Mesenchymal stem cell (in vitro differentiated cells and primary cell): ENCODE data around the gene IL1RAPL2.
"Not testable (repeated sequence)": the region's sequence is repeated elsewhere in the genome, so short reads cannot be mapped to it uniquely, and the experiment has no call there.

Experiments
- DNase-seq: peaks from one replicate; pipeline ENCODE4 v3.0.0-alpha.2; 2013
- H2AFZ ChIP-seq: one replicate; pipeline ENCODE4 v1.6.1; 2013; ENCODE audit warnings: low read depth, mild to moderate bottlenecking, control low read depth, inconsistent platforms, low read length, moderate library complexity
- H2AK5ac ChIP-seq: 2 replicates; pipeline ENCODE4 v1.6.1; 2013; ENCODE audit warnings: low read length, moderate library complexity, mild to moderate bottlenecking, inconsistent platforms; ENCODE audit not compliant: severe bottlenecking
- H2BK120ac ChIP-seq: one replicate; pipeline ENCODE4 v1.6.1; 2013; ENCODE audit warnings: low read depth, mild to moderate bottlenecking, inconsistent platforms, low read length, moderate library complexity
- H2BK12ac ChIP-seq, 2 experiments: one replicate each; pipeline ENCODE4 v1.6.1; 2013; ENCODE audit warnings: inconsistent platforms in 2 of 2, low read length in 2 of 2, mild to moderate bottlenecking in 2 of 2, moderate library complexity in 2 of 2, control low read depth in 1 of 2
- H2BK15ac ChIP-seq: one replicate; pipeline ENCODE4 v1.6.1; 2013; ENCODE audit warnings: mild to moderate bottlenecking, low read depth, inconsistent platforms; ENCODE audit not compliant: poor library complexity, severe bottlenecking
- H2BK5ac ChIP-seq: 2 replicates; pipeline ENCODE4 v1.6.1; 2013; ENCODE audit warnings: low read depth, mild to moderate bottlenecking, low read length, control low read depth, inconsistent platforms; ENCODE audit not compliant: poor library complexity, severe bottlenecking
- H3K14ac ChIP-seq, 2 experiments: one replicate each; pipeline ENCODE4 v1.6.1; 2013; ENCODE audit warnings: inconsistent platforms in 2 of 2, low read length in 2 of 2, control low read depth in 1 of 2, mild to moderate bottlenecking in 1 of 2, moderate library complexity in 1 of 2
- H3K18ac ChIP-seq, 2 experiments: one replicate each; pipeline ENCODE4 v1.6.1; 2013; ENCODE audit warnings: inconsistent platforms in 2 of 2, low read length in 2 of 2, control low read depth in 1 of 2, low read depth in 1 of 2, mild to moderate bottlenecking in 1 of 2
- H3K23ac ChIP-seq, 2 experiments: one replicate each; pipeline ENCODE4 v1.6.1; 2013; ENCODE audit warnings: inconsistent platforms in 2 of 2, low read length in 2 of 2, mild to moderate bottlenecking in 2 of 2, moderate library complexity in 2 of 2, control low read depth in 1 of 2
- H3K27ac ChIP-seq: 2 replicates; pipeline ENCODE4 v1.5.1; 2013; ENCODE audit warnings: mild to moderate bottlenecking, moderate library complexity, low read length, control low read depth, inconsistent platforms; ENCODE audit not compliant: poor library complexity, severe bottlenecking
- H3K27me3 ChIP-seq, 2 experiments: 2 replicates each; pipeline versions ENCODE4 v1.6.1 to v1.7.0; 2013; ENCODE audit warnings: low read length in 2 of 2, mild to moderate bottlenecking in 2 of 2, moderate library complexity in 2 of 2, control low read depth in 1 of 2, inconsistent platforms in 1 of 2; ENCODE audit not compliant: control insufficient read depth in 1 of 2, insufficient read depth in 1 of 2
- H3K36me3 ChIP-seq, 2 experiments: 2 replicates each; pipeline versions ENCODE4 v1.6.1 to v1.7.0; 2013; ENCODE audit warnings: low read length in 2 of 2, control low read depth in 1 of 2, inconsistent platforms in 1 of 2, low read depth in 1 of 2, mild to moderate bottlenecking in 1 of 2; ENCODE audit not compliant: insufficient read depth in 2 of 2, control insufficient read depth in 1 of 2
- H3K4ac ChIP-seq, 2 experiments: one replicate each; pipeline ENCODE4 v1.6.1; 2013; ENCODE audit warnings: inconsistent platforms in 2 of 2, low read length in 2 of 2, mild to moderate bottlenecking in 2 of 2, moderate library complexity in 2 of 2, control low read depth in 1 of 2, low read depth in 1 of 2
- H3K4me1 ChIP-seq: 2 replicates; pipeline ENCODE4 v1.6.1; 2013; ENCODE audit warnings: low read depth, low read length, control low read depth; ENCODE audit not compliant: control insufficient read depth, insufficient read depth
- H3K4me2 ChIP-seq: 2 replicates; pipeline ENCODE4 v1.6.1; 2013; ENCODE audit warnings: low read length, mild to moderate bottlenecking, inconsistent platforms; ENCODE audit not compliant: poor library complexity, severe bottlenecking
- H3K4me3 ChIP-seq, 2 experiments: 2 replicates each; pipeline versions ENCODE4 v1.5.1 to v1.7.0; 2013; ENCODE audit warnings: low read length in 2 of 2, mild to moderate bottlenecking in 2 of 2, control low read depth in 1 of 2, low read depth in 1 of 2; ENCODE audit not compliant: insufficient read depth in 1 of 2
- H3K79me1 ChIP-seq: replicated peaks from 2 replicates; pipeline ENCODE4 v1.6.1; 2013; ENCODE audit warnings: mild to moderate bottlenecking, control low read depth, low read length, inconsistent platforms; ENCODE audit not compliant: poor library complexity, severe bottlenecking
- H3K9ac ChIP-seq: 2 replicates; pipeline ENCODE4 v1.7.0; 2013; ENCODE audit warnings: mild to moderate bottlenecking, low read length, moderate library complexity
- H3K9me3 ChIP-seq: 2 replicates; pipeline ENCODE4 v1.7.0; 2013; ENCODE audit warnings: mild to moderate bottlenecking, low read length; ENCODE audit not compliant: control insufficient read depth
- H4K8ac ChIP-seq: one replicate; pipeline ENCODE4 v1.6.1; 2013; ENCODE audit warnings: inconsistent platforms, mild to moderate bottlenecking, low read length, moderate library complexity
- H4K91ac ChIP-seq: one replicate; pipeline ENCODE4 v1.6.1; 2013; ENCODE audit warnings: mild to moderate bottlenecking, low read length, inconsistent platforms
- WGBS: methylation state at CpG from one replicate; pipeline ENCODE4 v1.1.7; 2013; ENCODE audit warnings: mixed read lengths; 5-methylcytosine and 5-hydroxymethylcytosine counted together

Gene IL1RAPL2

GRCh38 chrX:105226499-105226898 is 660.5 kb downstream of the IL1RAPL2 start:
- Histone ChIP-seq H3K23ac (no peak overlapping the region), H2BK120ac (no peak overlapping the region), H2BK12ac (no peak overlapping the region), H4K8ac (no peak overlapping the region), H3K9me3 (no peaks in the 10 kb centered on the region), H3K4me1 (no peaks in the 10 kb centered on the region), H3K18ac (no peak overlapping the region), H3K4me2 (no peak overlapping the region), H2BK5ac (no peak overlapping the region), H3K4ac (no peak overlapping the region), H3K36me3 (no peaks in the 10 kb centered on the region), H3K79me1 (no peaks in the 10 kb centered on the region), H3K4me3 (no peak overlapping the region), H4K91ac (no peak overlapping the region), H2BK15ac (no peak overlapping the region), H3K27ac (no peak overlapping the region), H3K9ac (no peak overlapping the region), H3K27me3 (peaks cover 0 to 35% of the 10 kb centered on the region in 2 experiments), H2AFZ (no peak overlapping the region), H2AK5ac (no peak overlapping the region), H3K14ac (no peak overlapping the region)
- no peak for DNase-seq
- 81% methylated on average over 4 of the region's 5 CpGs for WGBS

GRCh38 chrX:105228602-105229001 is 662.6 kb downstream of the IL1RAPL2 start:
- Histone ChIP-seq H2BK5ac (no peak overlapping the region), H2AK5ac (no peak overlapping the region), H3K79me1 (no peaks in the 10 kb centered on the region), H4K8ac (no peak overlapping the region), H3K23ac (no peak overlapping the region), H3K4ac (no peak overlapping the region), H3K4me2 (no peak overlapping the region), H4K91ac (no peak overlapping the region), H2AFZ (no peak overlapping the region), H3K36me3 (no peaks in the 10 kb centered on the region), H2BK120ac (no peak overlapping the region), H3K14ac (no peak overlapping the region), H3K9ac (no peak overlapping the region), H3K27me3 (peaks cover 0 to 23% of the 10 kb centered on the region in 2 experiments), H2BK12ac (no peak overlapping the region), H2BK15ac (no peak overlapping the region), H3K9me3 (no peaks in the 10 kb centered on the region), H3K4me1 (no peaks in the 10 kb centered on the region), H3K4me3 (no peak overlapping the region), H3K27ac (no peak overlapping the region), H3K18ac (no peak overlapping the region)
- no peak for DNase-seq
- 50% methylated on average over 1 of the region's 2 CpGs for WGBS

- no peak overlapping the region for H3K18ac ChIP-seq
- no peak overlapping the region for H4K91ac ChIP-seq
- no peak overlapping the region for H3K27ac ChIP-seq
- no peak overlapping the region for H3K9ac ChIP-seq
- no peak overlapping the region for H3K4me2 ChIP-seq
- no peak overlapping the region for H3K4me3 ChIP-seq
- no peak overlapping the region for H2AK5ac ChIP-seq
- H2BK120ac ChIP-seq: no peak overlapping the region
- H3K4me1 ChIP-seq: no peaks in the 10 kb centered on the region
- H2BK12ac ChIP-seq: no peak overlapping the region
- H3K23ac ChIP-seq: no peak overlapping the region
- no peak overlapping the region for H3K14ac ChIP-seq
- H3K9me3 ChIP-seq: no peaks in the 10 kb centered on the region
- H2BK15ac ChIP-seq: no peak overlapping the region
- H4K8ac ChIP-seq: no peak overlapping the region
- no peaks in the 10 kb centered on the region for H3K79me1 ChIP-seq
- 100% methylated on average over 1 of the region's 3 CpGs for WGBS
- H3K36me3 ChIP-seq: no peaks in the 10 kb centered on the region
- peaks cover 0 to 18% of the 10 kb centered on the region in 2 experiments for H3K27me3 ChIP-seq
- H2BK5ac ChIP-seq: no peak overlapping the region
- no peak overlapping the region for H2AFZ ChIP-seq
- no peak for DNase-seq
- no peak overlapping the region for H3K4ac ChIP-seq
Measured at GRCh38 chrX:105229146-105229545, 663.1 kb downstream of the IL1RAPL2 start.

GRCh38 chrX:105237407-105237806 is 671.4 kb downstream of the IL1RAPL2 start:
- not testable (repeated sequence) for H2BK12ac ChIP-seq, H3K36me3 ChIP-seq, H3K27ac ChIP-seq, H3K79me1 ChIP-seq, H2AFZ ChIP-seq, H3K27me3 ChIP-seq, H3K23ac ChIP-seq, H2BK120ac ChIP-seq, DNase-seq, H2AK5ac ChIP-seq, H2BK15ac ChIP-seq, H3K4ac ChIP-seq, H3K4me3 ChIP-seq, H3K9me3 ChIP-seq, H2BK5ac ChIP-seq, H3K9ac ChIP-seq, H3K14ac ChIP-seq, H3K4me2 ChIP-seq, H4K91ac ChIP-seq, H3K18ac ChIP-seq, H3K4me1 ChIP-seq, H4K8ac ChIP-seq
- 76% methylated on average over 2 of the region's 3 CpGs for WGBS
